NT2/D1 (cell line): ENCODE results near the gene TRAF7.

ENCODE experiments used
- DNase-seq: peaks from one replicate; pipeline ENCODE4 v3.0.0-alpha.2; 2011; ENCODE audit warnings: low read depth, low spot score
- H3K27me3 ChIP-seq: 2 replicates; pipeline ENCODE4 v1.6.0; 2011; ENCODE audit warnings: mild to moderate bottlenecking; ENCODE audit not compliant: insufficient read length, insufficient read depth
- H3K36me3 ChIP-seq: 2 replicates; pipeline ENCODE4 v1.6.1; 2011; ENCODE audit warnings: mild to moderate bottlenecking, low read length, mixed read lengths; ENCODE audit not compliant: insufficient read depth, insufficient read length
- H3K4me1 ChIP-seq: 2 replicates; pipeline ENCODE4 v1.5.1; 2011; ENCODE audit not compliant: insufficient read depth, insufficient read length
- H3K4me3 ChIP-seq: 2 replicates; pipeline ENCODE4 v1.5.1; 2011; ENCODE audit warnings: low read depth; ENCODE audit not compliant: insufficient read length
- H3K9ac ChIP-seq: 2 replicates; pipeline ENCODE4 v1.6.0; 2011; ENCODE audit warnings: low read depth; ENCODE audit not compliant: insufficient read length
- H3K9me3 ChIP-seq: 2 replicates; pipeline ENCODE4 v1.5.1; 2011; ENCODE audit warnings: mild to moderate bottlenecking, low read length; ENCODE audit not compliant: insufficient read depth
- SUZ12 ChIP-seq: IDR thresholded peaks from 2 replicates; pipeline ENCODE4 v1.6.1; 2011; ENCODE audit not compliant: insufficient read length, insufficient read depth; ENCODE audit errors: extremely low read depth
- YY1 ChIP-seq: IDR thresholded peaks from 2 replicates; pipeline ENCODE4 v1.6.1; 2011; ENCODE audit not compliant: insufficient read length, insufficient read depth
- ZNF274 ChIP-seq: IDR thresholded peaks from 2 replicates; pipeline ENCODE4 v1.6.1; 2011; ENCODE audit warnings: mild to moderate bottlenecking, low read depth, low read length

Gene TRAF7

DNA sequence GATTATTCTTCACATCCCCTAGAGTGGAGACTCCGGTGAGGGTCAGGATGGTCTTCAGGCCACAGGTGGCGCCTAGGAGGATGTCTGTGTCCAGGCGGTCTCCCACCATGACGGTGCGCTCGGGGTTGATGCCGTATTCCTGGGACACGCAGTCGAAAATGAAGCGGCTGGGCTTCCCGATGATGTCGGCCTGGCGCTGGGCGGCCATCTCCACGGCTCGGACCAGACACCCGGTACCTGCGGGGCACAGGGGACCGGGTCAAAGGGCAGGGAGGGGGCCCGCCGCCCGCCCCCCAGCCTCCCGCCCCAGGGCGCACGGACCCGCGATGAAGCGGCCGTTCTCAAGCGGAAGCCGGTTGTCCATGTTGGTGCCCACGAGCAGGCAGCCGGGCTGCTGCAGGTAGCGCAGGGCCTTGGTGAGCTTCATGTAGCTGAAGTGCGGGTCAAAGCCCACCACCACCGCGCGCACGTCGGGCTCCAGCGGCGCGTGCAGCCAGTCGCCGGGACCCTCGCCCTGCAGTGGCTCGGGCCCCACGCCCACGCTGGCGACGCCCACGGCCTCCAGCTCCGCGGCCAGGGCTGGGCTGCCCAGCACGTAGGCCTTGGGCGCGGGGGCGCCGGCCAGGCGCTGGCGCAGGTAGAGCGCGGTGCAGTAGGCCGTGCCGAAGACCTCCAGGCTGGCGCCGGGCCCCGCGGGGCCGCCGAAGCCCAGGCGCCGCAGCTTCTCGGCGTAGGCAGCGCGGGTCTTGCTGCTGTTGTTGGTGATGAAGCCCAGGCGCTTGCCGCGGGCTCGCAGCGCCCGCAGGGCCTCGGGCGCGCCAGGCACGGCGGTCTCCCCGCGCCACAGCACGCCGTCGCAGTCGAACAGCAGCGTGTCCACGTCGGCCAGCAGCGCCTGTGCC is 58.5 kb downstream of the TRAF7 start:
- DNase-seq: no peak
- TF ChIP-seq YY1: no peak
- TF ChIP-seq ZNF274: no peak
- TF ChIP-seq SUZ12: no peak

DNA sequence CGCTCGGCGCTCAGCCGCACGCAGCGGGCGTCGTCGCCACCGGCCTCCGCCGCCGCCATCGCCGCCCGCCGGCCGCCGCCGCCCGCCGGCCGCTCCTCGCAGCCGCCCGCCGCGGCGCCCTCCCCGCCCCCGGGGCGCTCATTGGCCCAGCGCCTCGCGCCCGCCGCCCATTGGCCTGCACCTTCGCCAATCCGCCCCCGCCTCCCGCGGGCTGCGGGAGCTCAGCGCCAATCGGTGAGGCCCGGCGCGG is 59.1 kb downstream of the TRAF7 start, which contains the start of gene PGP:
TSS of gene PGP (minus strand) at position 122 of the 250 bp plus-strand sequence. CDS start at position 59, 63 bp downstream.
- peaks cover 39% of the 10 kb centered on the region for H3K4me1 ChIP-seq
- no peak for DNase-seq
- TF ChIP-seq ZNF274: no peak
- TF ChIP-seq YY1: no peak
- no peak for TF ChIP-seq SUZ12
- no peaks in the 10 kb centered on the region for H3K9me3 ChIP-seq
- no peaks in the 10 kb centered on the region for H3K27me3 ChIP-seq
- H3K36me3 ChIP-seq: peaks cover 44% of the 10 kb centered on the region
- peak within 1 kb of the TSS; percentile 100 for H3K4me3 ChIP-seq
- peak within 1 kb of the TSS; percentile 100 for H3K9ac ChIP-seq

More for the DNA sequence above, 58.5 kb downstream of the TRAF7 start:
- peaks cover 41% of the 10 kb centered on the region for H3K4me1 ChIP-seq
- H3K36me3 ChIP-seq: peaks cover 50% of the 10 kb centered on the region
- H3K9ac ChIP-seq: peak overlapping the region; percentile 100
- peak overlapping the region; percentile 100 for H3K4me3 ChIP-seq
- H3K27me3 ChIP-seq: no peaks in the 10 kb centered on the region
- H3K9me3 ChIP-seq: no peaks in the 10 kb centered on the region

DNA sequence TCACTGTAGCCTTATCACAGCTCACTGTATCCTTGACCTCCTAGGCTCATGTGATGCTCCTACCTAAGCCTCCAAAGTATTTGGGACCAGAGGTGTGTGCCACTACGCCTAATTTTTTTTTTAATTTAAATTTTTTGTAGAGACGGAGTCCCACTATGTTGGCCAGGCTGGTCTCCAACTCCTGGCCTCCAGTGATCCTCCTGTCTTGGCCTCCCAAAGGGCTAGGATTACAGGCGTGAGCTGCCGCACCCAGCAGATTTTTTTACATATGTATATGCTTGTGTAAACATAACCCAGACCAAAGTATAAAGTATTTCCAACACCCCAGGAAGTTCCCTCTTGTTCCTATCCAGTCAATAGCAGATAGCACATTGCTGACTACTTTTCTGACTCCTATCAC is 60.7 kb downstream of the TRAF7 start:
- Histone ChIP-seq H3K9me3 (no peaks in the 10 kb centered on the region), H3K27me3 (no peaks in the 10 kb centered on the region), H3K9ac (peak overlapping the region; percentile 82), H3K36me3 (peaks cover 30% of the 10 kb centered on the region), H3K4me1 (peaks cover 26% of the 10 kb centered on the region), H3K4me3 (peak overlapping the region; percentile 29)
- no peak for DNase-seq
- no peak for TF ChIP-seq SUZ12
- TF ChIP-seq ZNF274: no peak
- TF ChIP-seq YY1: no peak

DNA sequence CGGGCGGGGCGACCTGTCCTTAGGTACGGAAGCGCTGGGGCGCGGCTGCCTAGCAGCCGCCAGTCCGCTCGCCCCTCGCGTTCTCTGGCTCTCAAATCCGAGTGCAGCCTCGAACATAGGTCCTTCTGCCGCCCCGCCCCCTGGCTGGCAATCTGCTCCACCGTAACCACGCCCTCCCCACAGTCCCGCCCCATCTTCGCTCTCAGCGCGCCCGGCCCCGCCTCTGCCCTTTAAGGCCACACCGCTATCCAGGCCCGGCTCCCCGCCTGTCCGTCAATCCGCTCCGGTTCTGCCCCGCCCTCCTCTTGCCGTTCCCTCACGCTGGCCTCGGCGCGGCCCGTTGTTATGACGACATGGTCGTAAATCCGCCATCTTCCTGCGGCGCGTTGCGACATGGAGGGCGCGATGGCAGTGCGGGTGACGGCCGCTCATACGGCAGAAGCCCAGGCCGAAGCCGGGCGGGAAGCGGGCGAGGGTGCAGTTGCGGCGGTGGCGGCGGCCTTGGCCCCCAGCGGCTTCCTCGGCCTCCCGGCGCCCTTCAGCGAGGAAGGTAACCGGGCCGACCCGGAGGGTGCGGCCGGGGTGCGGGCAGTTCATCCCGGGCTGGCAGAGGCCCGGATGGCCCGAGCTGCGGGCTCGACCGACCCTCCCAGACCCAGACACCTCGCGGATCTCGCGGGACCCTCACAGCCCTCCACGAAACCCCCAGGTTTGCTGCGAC is 67.8 kb downstream of the TRAF7 start, which contains the start of gene E4F1:
TSS of gene E4F1 (plus strand) at position 371 of the 721 bp plus-strand sequence. CDS start at position 394, 23 bp downstream.
- Histone ChIP-seq H3K4me1 (peaks cover 8% of the 10 kb centered on the region), H3K27me3 (no peaks in the 10 kb centered on the region), H3K9ac (peak within 1 kb of the TSS; percentile 91), H3K9me3 (no peaks in the 10 kb centered on the region), H3K4me3 (peak within 1 kb of the TSS; percentile 93), H3K36me3 (peaks cover 23% of the 10 kb centered on the region)
- DNase-seq: peak; percentile 100
- peak; percentile 69 for TF ChIP-seq YY1
- TF ChIP-seq SUZ12: no peak
- no peak for TF ChIP-seq ZNF274

DNA sequence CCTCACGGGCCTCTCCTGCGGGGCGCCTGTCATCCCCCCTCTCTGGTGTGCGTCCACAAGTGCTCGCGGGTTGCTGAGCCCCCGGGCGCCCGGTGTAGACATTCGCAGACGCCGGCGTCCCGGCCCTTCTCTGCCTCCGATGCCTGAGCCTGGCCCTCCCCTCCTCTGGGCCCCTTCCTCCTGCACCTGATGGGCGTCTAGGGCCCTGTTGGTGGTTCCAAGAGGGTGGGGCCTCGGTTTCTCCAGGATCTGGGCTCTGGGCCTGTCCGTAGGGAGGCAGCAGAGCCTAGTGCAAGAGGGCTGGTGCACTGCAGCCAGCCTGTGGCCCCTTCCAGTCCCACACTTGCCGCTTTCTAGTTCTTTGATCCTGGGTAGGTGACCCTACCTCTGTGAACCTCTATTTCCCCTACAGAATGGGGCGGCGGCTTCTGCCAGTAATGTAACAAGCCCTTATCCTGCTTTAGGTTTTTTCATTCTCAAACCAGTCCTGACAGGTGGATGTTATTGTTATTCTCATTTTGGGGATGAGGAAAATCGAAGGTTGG is 68.4 kb downstream of the TRAF7 start:
- TF ChIP-seq YY1 (no peak), SUZ12 (no peak), ZNF274 (no peak)
- peak overlapping the region; percentile 91 for H3K9ac ChIP-seq
- no peaks in the 10 kb centered on the region for H3K9me3 ChIP-seq
- H3K4me1 ChIP-seq: peaks cover 8% of the 10 kb centered on the region
- peak overlapping the region; percentile 93 for H3K4me3 ChIP-seq
- peaks cover 29% of the 10 kb centered on the region for H3K36me3 ChIP-seq
- no peak for DNase-seq
- H3K27me3 ChIP-seq: no peaks in the 10 kb centered on the region

DNA sequence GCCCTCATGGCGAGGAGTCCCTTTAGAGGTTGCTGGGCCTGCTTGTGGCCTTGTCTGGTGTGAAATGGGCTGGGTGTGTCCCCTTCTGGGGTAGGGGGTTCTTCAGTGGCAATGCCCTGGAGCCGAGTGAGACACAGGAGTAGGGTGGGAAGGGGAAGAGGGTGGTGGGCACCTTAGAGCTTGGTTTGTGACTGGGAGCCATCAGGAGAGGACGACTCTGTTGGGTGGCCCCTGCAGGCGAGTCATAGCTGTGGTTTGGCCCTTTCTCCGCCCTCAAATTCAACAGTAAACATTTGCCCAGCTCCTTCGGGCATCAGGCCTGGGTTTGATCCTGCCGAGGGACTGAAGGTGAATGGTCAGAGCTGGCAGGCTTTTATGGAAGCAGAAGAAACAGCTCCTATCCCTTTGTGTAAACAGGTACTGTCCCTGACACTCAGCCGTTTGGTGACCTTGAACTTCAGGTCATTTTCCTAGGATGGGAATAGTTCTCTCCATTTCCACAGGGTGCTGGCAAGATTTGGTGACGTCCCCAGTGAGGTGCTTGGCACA is 70.7 kb downstream of the TRAF7 start:
- Histone ChIP-seq H3K4me1 (peaks cover 9% of the 10 kb centered on the region), H3K9ac (no peak overlapping the region), H3K27me3 (no peaks in the 10 kb centered on the region), H3K4me3 (no peak overlapping the region), H3K9me3 (no peaks in the 10 kb centered on the region), H3K36me3 (peaks cover 52% of the 10 kb centered on the region)
- TF ChIP-seq SUZ12 (no peak), ZNF274 (no peak), YY1 (no peak)
- DNase-seq: no peak
